ENCODE measurements around the gene NAPA. TPM values are rescaled to one million over a fixed set of nuclear protein-coding genes. Genes with fewer than 3 reads are reported as not detected.
"Not testable (repeated sequence)": the region's sequence is repeated elsewhere in the genome, so short reads cannot be mapped to it uniquely, and the experiment has no call there.

Gene NAPA
- polyA plus RNA-seq, 3 donors = 77.5 to 135 (median 111) TPM

- Histone ChIP-seq H3K36me3 (replicated peaks in 1 of 2; ENCODE audit: control insufficient read depth in 1 of 2, insufficient read depth in 2 of 2, low read length in 2 of 2) (peaks cover 44 to 49% of the 10 kb centered on the region in 2 donors), H3K4me1 (ENCODE audit: control insufficient read depth in 1 of 2, insufficient read depth in 2 of 2, low read length in 2 of 2) (peaks cover 14 to 20% of the 10 kb centered on the region in 2 donors), H3K9ac (ENCODE audit: insufficient read depth, low read length, poor library complexity, severe bottlenecking) (no peak overlapping the region), H2AFZ (ENCODE audit: insufficient read depth, low read depth, low read length, poor library complexity, severe bottlenecking) (no peak overlapping the region), H4K20me1 (ENCODE audit: insufficient read depth, low read length) (peaks cover 13% of the 10 kb centered on the region), H3K27ac (ENCODE audit: low read depth in 1 of 2, low read length in 2 of 2) (no peak overlapping the region), H3K9me3 (replicated peaks in 1 of 2; ENCODE audit: control insufficient read depth in 1 of 2, insufficient read depth in 1 of 2, low read length in 2 of 2) (no peaks in the 10 kb centered on the region), H3K4me2 (replicated peaks; ENCODE audit: extremely low read depth, low read length, poor library complexity, severe bottlenecking) (no peak overlapping the region), H3K27me3 (ENCODE audit: control insufficient read depth in 2 of 2, insufficient read depth in 2 of 2, low read length in 2 of 2) (no peaks in the 10 kb centered on the region), H3K4me3 (replicated peaks in 1 of 3; ENCODE audit: low read depth in 2 of 3, low read length in 3 of 3) (no peak overlapping the region), H3K79me2 (ENCODE audit: insufficient read depth, low read length) (no peaks in the 10 kb centered on the region)
- peaks cover 48 to 55% of the 10 kb centered on the region in 2 donors for H3K36me3 Mint-ChIP-seq
- 42% methylated on average over 12 of the region's 19 CpGs for WGBS (ENCODE audit: insufficient coverage)
- no peak for DNase-seq
- intact Hi-C loops (cut with micrococcal nuclease) = no loop called here
- H3K27ac Mint-ChIP-seq = peak overlapping the region in 2 of 7 donors; percentile 63 to 70
- peaks cover 0 to 5% (median 3%) of the 10 kb centered on the region in 3 donors for H3K27me3 Mint-ChIP-seq (ENCODE audit: low read depth in 3 of 3)
- peaks cover 26% of the 10 kb centered on the region for H3K4me1 Mint-ChIP-seq
- no peak overlapping the region for H3K4me3 Mint-ChIP-seq
- H3K9me3 Mint-ChIP-seq = peaks cover 0 to 2% (median 0%) of the 10 kb centered on the region in 7 donors
- no peak for TF ChIP-seq CTCF (IDR thresholded peaks at IDR 0.05)
These were observed 27.0 kb downstream of the NAPA start for GRCh38 chr19:47487551-47488515.

- no peak overlapping the region for H3K4me3 Mint-ChIP-seq
- peaks cover 0 to 5% (median 3%) of the 10 kb centered on the region in 3 donors for H3K27me3 Mint-ChIP-seq (ENCODE audit: low read depth in 3 of 3)
- Histone ChIP-seq H3K27ac (ENCODE audit: low read depth in 1 of 2, low read length in 2 of 2) (no peak overlapping the region), H3K27me3 (ENCODE audit: control insufficient read depth in 2 of 2, insufficient read depth in 2 of 2, low read length in 2 of 2) (no peaks in the 10 kb centered on the region), H3K9me3 (replicated peaks in 1 of 2; ENCODE audit: control insufficient read depth in 1 of 2, insufficient read depth in 1 of 2, low read length in 2 of 2) (no peaks in the 10 kb centered on the region), H4K20me1 (ENCODE audit: insufficient read depth, low read length) (peaks cover 8% of the 10 kb centered on the region), H2AFZ (ENCODE audit: insufficient read depth, low read depth, low read length, poor library complexity, severe bottlenecking) (no peak overlapping the region), H3K4me3 (replicated peaks in 1 of 3; ENCODE audit: low read depth in 2 of 3, low read length in 3 of 3) (no peak overlapping the region), H3K36me3 (replicated peaks in 1 of 2; ENCODE audit: control insufficient read depth in 1 of 2, insufficient read depth in 2 of 2, low read length in 2 of 2) (peaks cover 35 to 40% of the 10 kb centered on the region in 2 donors), H3K4me2 (replicated peaks; ENCODE audit: extremely low read depth, low read length, poor library complexity, severe bottlenecking) (no peak overlapping the region), H3K4me1 (ENCODE audit: control insufficient read depth in 1 of 2, insufficient read depth in 2 of 2, low read length in 2 of 2) (peaks cover 14 to 20% of the 10 kb centered on the region in 2 donors), H3K79me2 (ENCODE audit: insufficient read depth, low read length) (no peaks in the 10 kb centered on the region), H3K9ac (ENCODE audit: insufficient read depth, low read length, poor library complexity, severe bottlenecking) (no peak overlapping the region)
- no peak overlapping the region for H3K27ac Mint-ChIP-seq
- peaks cover 44 to 47% of the 10 kb centered on the region in 2 donors for H3K36me3 Mint-ChIP-seq
- WGBS (ENCODE audit: insufficient coverage) = 7% methylated on average over 5 of the region's 9 CpGs
- DNase-seq = no peak
- intact Hi-C loops (cut with micrococcal nuclease) = no loop called here
- H3K9me3 Mint-ChIP-seq = peaks cover 0 to 2% (median 0%) of the 10 kb centered on the region in 7 donors
- H3K4me1 Mint-ChIP-seq = peaks cover 26% of the 10 kb centered on the region
- no peak for TF ChIP-seq CTCF (IDR thresholded peaks at IDR 0.05)
These were observed 28.0 kb downstream of the NAPA start for GRCh38 chr19:47486900-47487299.

- DNase-seq; intact Hi-C loops (cut with micrococcal nuclease); H3K27ac ChIP-seq (ENCODE audit: low read depth in 1 of 2, low read length in 2 of 2); H3K27me3 Mint-ChIP-seq (ENCODE audit: low read depth in 3 of 3); H3K9me3 ChIP-seq (replicated peaks in 1 of 2; ENCODE audit: control insufficient read depth in 1 of 2, insufficient read depth in 1 of 2, low read length in 2 of 2); H3K4me3 Mint-ChIP-seq; H3K4me3 ChIP-seq (replicated peaks in 1 of 3; ENCODE audit: low read depth in 2 of 3, low read length in 3 of 3); H3K9ac ChIP-seq (ENCODE audit: insufficient read depth, low read length, poor library complexity, severe bottlenecking); H3K27me3 ChIP-seq (ENCODE audit: control insufficient read depth in 2 of 2, insufficient read depth in 2 of 2, low read length in 2 of 2); H3K79me2 ChIP-seq (ENCODE audit: insufficient read depth, low read length); H4K20me1 ChIP-seq (ENCODE audit: insufficient read depth, low read length); H2AFZ ChIP-seq (ENCODE audit: insufficient read depth, low read depth, low read length, poor library complexity, severe bottlenecking); H3K4me2 ChIP-seq (replicated peaks; ENCODE audit: extremely low read depth, low read length, poor library complexity, severe bottlenecking); H3K9me3 Mint-ChIP-seq: not testable (repeated sequence)
- Mint-ChIP-seq H3K4me1 (peaks cover 26% of the 10 kb centered on the region), H3K27ac (peak overlapping the region in 2 of 7 donors; percentile 6 to 14), H3K36me3 (peaks cover 37 to 40% of the 10 kb centered on the region in 2 donors)
- Histone ChIP-seq H3K36me3 (replicated peaks in 1 of 2; ENCODE audit: control insufficient read depth in 1 of 2, insufficient read depth in 2 of 2, low read length in 2 of 2) (peaks cover 29 to 33% of the 10 kb centered on the region in 2 donors), H3K4me1 (ENCODE audit: control insufficient read depth in 1 of 2, insufficient read depth in 2 of 2, low read length in 2 of 2) (peaks cover 14 to 20% of the 10 kb centered on the region in 2 donors)
- 69% methylated on average over 10 of the region's 13 CpGs for WGBS (ENCODE audit: insufficient coverage)
These were observed 28.6 kb downstream of the NAPA start for GRCh38 chr19:47486220-47486619.

Measured in CD14-positive monocyte (primary cell).